TTC549 (cell line): Measurements from ENCODE around the gene ZNF827.

ENCODE experiments used
- FAIRE-seq: peaks from 2 replicates; lab custom pipeline; 2012; peaks lifted over from hg19 to GRCh38; lab: Jason Lieb, UNC

ZNF827 gene

GRCh38 chr4:145760176-145760575 is 178.4 kb downstream of the ZNF827 start:
- no peak for FAIRE-seq

- no peak for FAIRE-seq
Measured at GRCh38 chr4:145757188-145757587, 181.4 kb downstream of the ZNF827 start.

GRCh38 chr4:145756244-145756643 is 182.4 kb downstream of the ZNF827 start:
- no peak for FAIRE-seq

- no peak for FAIRE-seq
Measured at GRCh38 chr4:145755802-145756201, 182.8 kb downstream of the ZNF827 start.

GRCh38 chr4:145743641-145744040 is 195.0 kb downstream of the ZNF827 start:
- FAIRE-seq = no peak

- no peak for FAIRE-seq
Measured at GRCh38 chr4:145740806-145741205, 197.8 kb downstream of the ZNF827 start.

- FAIRE-seq = no peak
Measured at GRCh38 chr4:145739845-145740244, 198.8 kb downstream of the ZNF827 start.

- FAIRE-seq = no peak
Measured at GRCh38 chr4:145736241-145736831, 202.3 kb downstream of the ZNF827 start.

GRCh38 chr4:145735827-145736226 is 202.8 kb downstream of the ZNF827 start:
- FAIRE-seq = no peak

GRCh38 chr4:145735347-145735675 is 203.3 kb downstream of the ZNF827 start:
- no peak for FAIRE-seq

- FAIRE-seq = no peak
Measured at GRCh38 chr4:145734576-145735346, 203.9 kb downstream of the ZNF827 start.

- no peak for FAIRE-seq
Measured at GRCh38 chr4:145734031-145734430, 204.6 kb downstream of the ZNF827 start.

- no peak for FAIRE-seq
Measured at GRCh38 chr4:145732895-145733880, 205.4 kb downstream of the ZNF827 start.

GRCh38 chr4:145732001-145732815 is 206.4 kb downstream of the ZNF827 start:
- FAIRE-seq = no peak

- no peak for FAIRE-seq
Measured at GRCh38 chr4:145731028-145731427, 207.6 kb downstream of the ZNF827 start.

GRCh38 chr4:145730026-145730425 is 208.6 kb downstream of the ZNF827 start:
- no peak for FAIRE-seq

GRCh38 chr4:145723336-145723735 is 215.3 kb downstream of the ZNF827 start:
- FAIRE-seq = no peak

- FAIRE-seq = no peak
Measured at GRCh38 chr4:145722561-145722960, 216.1 kb downstream of the ZNF827 start.

GRCh38 chr4:145720656-145721055 is 218.0 kb downstream of the ZNF827 start:
- no peak for FAIRE-seq

GRCh38 chr4:145719752-145720624 is 218.6 kb downstream of the ZNF827 start:
- no peak for FAIRE-seq

GRCh38 chr4:145716661-145717200 is 221.9 kb downstream of the ZNF827 start:
- no peak for FAIRE-seq
